Activated T-cell treated with anti-CD3 and anti-CD28 coated beads for 4 hours (primary cell): ENCODE results near the gene KIF6.

Source experiments
- DNase-seq: peaks from one replicate; pipeline ENCODE4 v3.0.0-alpha.2; 2020

The KIF6 gene

GRCh38 chr6:39407446-39407993, 317.7 kb downstream of the KIF6 start:
- no peak for DNase-seq

DNA sequence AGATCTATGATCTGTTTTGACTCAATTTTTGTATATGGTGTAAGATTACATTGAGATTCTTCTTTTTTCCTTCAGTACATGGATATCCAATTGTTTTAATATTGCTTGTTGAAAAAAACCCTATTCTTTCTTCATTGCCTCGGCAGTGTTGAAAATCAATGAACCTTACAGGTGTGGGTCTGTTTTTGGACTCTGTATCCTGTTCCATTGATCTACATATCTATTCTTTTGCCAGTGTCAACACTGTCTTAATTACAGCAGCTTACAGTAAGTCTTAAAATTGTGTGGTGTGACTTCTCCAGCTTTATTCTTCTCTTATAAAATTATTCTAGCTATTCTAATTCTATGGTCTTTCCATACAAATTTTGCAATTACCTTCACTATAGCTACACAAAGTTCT, 320.9 kb downstream of the KIF6 start:
- no peak for DNase-seq

DNA sequence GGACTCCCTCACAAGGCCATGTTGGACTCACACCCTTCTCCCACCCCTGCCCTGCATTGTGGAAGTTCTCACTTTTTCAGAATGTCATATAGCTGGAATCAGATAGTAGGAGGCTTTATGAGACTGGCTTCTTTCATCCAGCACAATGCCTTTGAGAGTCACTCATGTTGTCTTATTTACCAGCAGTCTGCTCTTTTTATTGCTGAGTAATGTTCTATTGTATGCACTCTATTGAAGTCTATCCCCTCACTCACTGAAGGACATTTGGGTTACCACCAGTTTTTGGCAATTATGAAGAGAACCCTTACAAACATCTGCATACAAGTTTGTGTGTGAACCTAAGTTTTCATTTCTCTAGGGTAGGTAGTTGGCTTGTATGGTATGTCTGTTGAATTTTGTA, 321.9 kb downstream of the KIF6 start:
- DNase-seq: no peak

DNA sequence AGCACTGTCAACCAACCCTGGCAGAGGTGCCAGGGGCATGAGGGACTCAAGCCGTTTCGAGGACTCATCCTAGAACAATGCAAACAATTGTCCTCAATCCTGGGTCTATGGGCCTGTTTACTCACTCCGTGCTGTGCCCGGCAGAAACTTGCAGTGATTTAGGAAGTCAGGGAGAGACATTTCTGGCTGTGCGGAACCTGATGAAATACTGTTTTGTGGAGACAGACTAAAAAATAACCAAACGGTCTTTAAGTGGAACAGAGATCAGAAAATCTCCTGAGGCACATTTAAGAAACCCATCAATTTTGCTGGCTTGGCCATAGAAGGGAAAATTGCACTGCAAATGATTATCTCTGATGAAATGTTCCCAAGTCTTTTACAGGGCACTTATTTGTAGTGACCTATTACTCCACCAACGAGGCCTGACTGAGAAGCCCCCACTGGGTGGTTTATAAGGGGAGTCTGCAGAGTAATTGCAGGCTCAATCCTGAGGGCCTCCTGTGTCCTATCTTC, 322.9 kb downstream of the KIF6 start:
- no peak for DNase-seq

- DNase-seq: no peak
Measured at GRCh38 chr6:39401376-39401775, 323.8 kb downstream of the KIF6 start.

DNA sequence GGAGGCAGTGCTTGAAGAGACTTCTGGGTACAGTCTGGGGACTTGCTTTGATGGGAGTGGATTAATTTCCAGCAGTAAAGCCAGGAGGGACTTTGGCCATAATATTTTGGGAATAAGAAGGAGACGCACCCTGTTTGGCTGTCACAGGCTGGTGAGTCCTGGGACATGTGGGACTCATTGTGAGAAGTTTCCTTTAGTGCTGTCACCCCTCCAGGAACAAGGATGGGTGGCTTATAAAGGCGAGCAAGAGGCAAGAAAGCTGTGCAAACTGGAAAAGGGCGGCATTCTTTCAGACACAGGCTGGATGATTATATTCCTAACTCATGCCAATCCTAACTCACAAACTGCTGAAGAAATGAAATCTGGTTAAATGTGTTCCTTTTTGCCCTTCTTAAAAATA, 325.2 kb downstream of the KIF6 start:
- DNase-seq: no peak

GRCh38 chr6:39396854-39397253, 328.4 kb downstream of the KIF6 start:
- no peak for DNase-seq

DNA sequence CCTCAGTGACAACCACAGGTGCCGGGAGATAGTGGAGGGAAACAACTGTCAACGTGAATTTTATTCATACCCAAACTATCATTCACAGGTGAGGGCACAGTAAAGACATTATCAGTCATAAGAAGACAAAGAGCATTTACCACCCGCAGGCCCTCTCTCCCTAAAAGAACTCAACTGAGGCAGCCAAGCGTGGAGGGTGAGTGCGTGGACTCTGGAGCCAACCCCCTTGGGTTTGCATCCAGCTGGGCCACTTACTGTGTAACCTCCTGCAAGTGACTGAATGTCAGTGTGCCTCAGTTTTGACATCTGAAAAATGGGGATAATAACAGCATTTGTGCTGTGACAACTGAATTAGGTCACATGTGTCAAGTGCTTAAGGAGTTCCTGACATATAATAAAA, 332.1 kb downstream of the KIF6 start:
- no peak for DNase-seq

- DNase-seq: no peak
Measured at GRCh38 chr6:39391182-39391581, 334.0 kb downstream of the KIF6 start.

GRCh38 chr6:39389484-39389767, 335.8 kb downstream of the KIF6 start:
- no peak for DNase-seq

- no peak for DNase-seq
Measured at GRCh38 chr6:39388606-39389483, 336.4 kb downstream of the KIF6 start.

DNA sequence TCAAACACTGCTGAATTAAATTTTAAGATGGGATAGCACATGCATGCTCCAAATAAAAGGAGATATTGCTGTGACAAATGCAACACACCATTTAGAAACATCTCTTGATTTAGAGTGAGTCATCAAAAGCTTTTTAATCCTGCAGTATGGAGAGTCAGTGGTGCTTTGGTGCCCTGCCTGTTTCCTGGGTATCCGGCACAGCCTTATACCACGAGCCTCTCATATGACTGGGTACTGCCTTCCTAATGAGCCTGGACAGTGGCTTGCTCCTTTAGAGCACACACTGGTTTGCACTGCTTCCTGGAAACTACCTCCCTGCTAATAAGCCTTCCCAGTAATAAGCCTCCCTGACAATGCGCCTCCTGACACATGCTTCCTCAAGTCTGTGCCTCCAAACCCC, 337.4 kb downstream of the KIF6 start:
- no peak for DNase-seq

DNA sequence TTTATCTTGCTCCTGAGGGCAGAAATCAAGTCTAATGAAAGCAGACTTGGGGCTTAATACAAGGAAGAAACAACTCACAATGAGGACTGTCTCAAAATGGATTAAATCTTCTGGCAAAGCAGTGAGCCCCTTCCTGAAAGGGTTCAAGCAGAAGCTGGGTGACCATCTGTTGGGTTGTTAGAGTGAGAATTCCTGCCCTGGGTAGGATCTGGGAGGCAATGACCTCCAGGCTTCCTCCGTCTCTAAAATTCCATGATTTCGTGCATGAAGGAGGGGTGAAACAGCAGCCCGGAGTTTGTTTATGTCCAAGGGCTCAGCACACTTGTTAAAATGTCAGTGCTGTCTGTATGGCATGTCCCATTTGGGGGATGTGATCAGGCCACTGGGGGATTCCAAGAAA, 338.7 kb downstream of the KIF6 start:
- DNase-seq: no peak

GRCh38 chr6:39381550-39382140, 343.6 kb downstream of the KIF6 start:
- DNase-seq: no peak

GRCh38 chr6:39380837-39381549, 344.2 kb downstream of the KIF6 start:
- no peak for DNase-seq

- DNase-seq: no peak
Measured at GRCh38 chr6:39378960-39379425, 346.2 kb downstream of the KIF6 start.

DNA sequence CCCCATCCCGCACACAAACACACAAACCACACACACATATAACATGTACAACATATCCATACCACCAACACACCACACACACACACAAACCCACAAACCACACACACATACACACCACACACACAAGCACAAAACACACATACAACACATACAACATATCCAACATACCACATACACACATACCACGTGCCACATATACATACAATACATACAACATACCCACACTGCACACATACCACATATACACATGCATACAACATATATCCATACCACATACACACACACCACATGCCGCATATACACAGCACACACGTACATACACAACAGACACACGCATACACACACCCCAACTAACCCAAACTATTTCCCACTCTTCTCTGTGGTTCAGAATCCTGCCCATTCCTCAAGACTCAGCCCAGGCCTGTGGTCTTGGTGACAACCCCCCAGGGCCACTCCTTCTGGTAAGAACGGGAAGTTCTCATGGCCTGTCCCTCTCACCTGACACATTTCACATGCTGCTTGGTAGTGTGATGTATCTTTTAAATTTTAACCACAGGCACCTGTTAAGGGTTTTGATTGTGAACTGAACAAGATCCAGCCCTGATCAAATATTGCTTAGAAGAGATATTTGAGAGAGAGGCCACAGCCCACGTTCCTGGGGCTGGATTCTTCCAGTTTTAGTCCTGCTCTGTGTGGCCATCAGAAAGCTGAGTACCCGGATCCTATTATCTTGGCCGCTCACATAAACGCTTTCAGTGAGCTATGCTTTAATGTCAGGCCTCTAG, 346.8 kb downstream of the KIF6 start:
- no peak for DNase-seq

- DNase-seq: no peak
Measured at GRCh38 chr6:39377539-39377950, 347.7 kb downstream of the KIF6 start.

- no peak for DNase-seq
Measured at GRCh38 chr6:39375405-39375804, 349.8 kb downstream of the KIF6 start.

- no peak for DNase-seq
Measured at GRCh38 chr6:39370390-39370789, 354.8 kb downstream of the KIF6 start.

- no peak for DNase-seq
Measured at GRCh38 chr6:39369987-39370386, 355.2 kb downstream of the KIF6 start.

DNA sequence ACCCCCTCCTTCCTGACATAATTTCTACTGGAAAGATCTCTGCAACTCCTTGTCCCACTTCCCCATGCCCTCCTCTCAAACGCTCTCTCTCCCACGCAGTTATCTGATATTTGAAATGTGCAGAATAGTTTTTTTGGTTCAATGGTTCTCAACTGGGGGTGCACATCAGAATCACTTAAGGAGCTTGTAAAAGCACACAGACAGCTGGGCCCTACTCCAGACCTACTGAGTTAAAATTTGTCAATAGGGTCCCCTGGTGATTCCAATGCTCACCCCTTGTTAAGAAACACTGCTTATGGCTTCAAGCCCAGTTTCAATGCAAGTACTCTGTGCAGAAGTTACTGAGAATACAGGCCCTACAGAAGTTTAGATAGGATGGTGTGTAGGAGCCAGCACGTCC, 357.5 kb downstream of the KIF6 start:
- no peak for DNase-seq
